HG03060 (cell line): ENCODE data around the gene TDRD3.

Experiments
- ATAC-seq: cut with Tn5 transposase; IDR thresholded peaks from one replicate; pipeline ENCODE4 v1.9.1; 2021; ENCODE audit warnings: low read depth, moderate number of reproducible peaks; ENCODE audit not compliant: unreplicated experiment

Gene TDRD3

GRCh38 chr13:60572003-60572798 lies 175.2 kb downstream of the TDRD3 start:
- no peak for ATAC-seq

GRCh38 chr13:60572855-60573254 lies 175.8 kb downstream of the TDRD3 start:
- no peak for ATAC-seq

GRCh38 chr13:60574735-60575134 lies 177.7 kb downstream of the TDRD3 start:
- ATAC-seq: no peak

GRCh38 chr13:60575142-60575541 lies 178.1 kb downstream of the TDRD3 start:
- ATAC-seq: no peak

- no peak for ATAC-seq
Observed at GRCh38 chr13:60577761-60578160, 180.7 kb downstream of the TDRD3 start.

GRCh38 chr13:60583196-60583888 lies 186.3 kb downstream of the TDRD3 start:
- ATAC-seq: no peak

- ATAC-seq: no peak
Observed at GRCh38 chr13:60583911-60584753, 187.1 kb downstream of the TDRD3 start.

- ATAC-seq: no peak
Observed at GRCh38 chr13:60584976-60585375, 188.0 kb downstream of the TDRD3 start.

GRCh38 chr13:60590800-60591747 lies 194.1 kb downstream of the TDRD3 start:
- no peak for ATAC-seq

GRCh38 chr13:60603049-60603448 lies 206.0 kb downstream of the TDRD3 start:
- no peak for ATAC-seq

- ATAC-seq: no peak
Observed at GRCh38 chr13:60604058-60604457, 207.0 kb downstream of the TDRD3 start.

GRCh38 chr13:60608954-60609353 lies 211.9 kb downstream of the TDRD3 start:
- no peak for ATAC-seq

- no peak for ATAC-seq
Observed at GRCh38 chr13:60611523-60611922, 214.5 kb downstream of the TDRD3 start.

- ATAC-seq: no peak
Observed at GRCh38 chr13:60612593-60612992, 215.6 kb downstream of the TDRD3 start.

GRCh38 chr13:60613080-60613479 lies 216.1 kb downstream of the TDRD3 start:
- no peak for ATAC-seq

- ATAC-seq: no peak
Observed at GRCh38 chr13:60617991-60618733, 221.1 kb downstream of the TDRD3 start.

GRCh38 chr13:60619461-60619860 lies 222.4 kb downstream of the TDRD3 start:
- ATAC-seq: no peak

- no peak for ATAC-seq
Observed at GRCh38 chr13:60620611-60621395, 223.8 kb downstream of the TDRD3 start.

- no peak for ATAC-seq
Observed at GRCh38 chr13:60623151-60623550, 226.1 kb downstream of the TDRD3 start.
